Astrocyte (in vitro differentiated cells and primary cell): ENCODE results near the gene NRDC. TPM values are rescaled to one million over a fixed set of nuclear protein-coding genes. Genes with fewer than 3 reads are reported as not detected.
A peak's percentile ranks its signal among the peaks of the same experiment; 100 is the strongest.
"Not testable (repeated sequence)": the region's sequence is repeated elsewhere in the genome, so short reads cannot be mapped to it uniquely, and the experiment has no call there.

Source experiments
- DNase-seq: peaks from one replicate; pipeline ENCODE4 v3.0.0-alpha.2; 2010; ENCODE audit warnings: low read depth
- FAIRE-seq: peaks from 2 replicates; lab custom pipeline; 2011; peaks lifted over from hg19 to GRCh38; lab: Jason Lieb, UNC
- H2AFZ ChIP-seq: 2 replicates; pipeline ENCODE4 v1.6.0; 2012; ENCODE audit warnings: low read depth, low read length, inconsistent platforms
- H3K27ac ChIP-seq: 2 replicates; pipeline ENCODE4 v1.5.1; 2011; ENCODE audit warnings: low read depth, low read length, inconsistent platforms
- H3K27me3 ChIP-seq: 2 replicates; pipeline ENCODE4 v1.6.0; 2011; ENCODE audit warnings: low read length, inconsistent platforms; ENCODE audit not compliant: insufficient read depth
- H3K36me3 ChIP-seq: 2 replicates; pipeline ENCODE4 v1.5.1; 2011; ENCODE audit warnings: low read length, inconsistent platforms; ENCODE audit not compliant: insufficient read depth
- H3K4me1 ChIP-seq: 2 replicates; pipeline ENCODE4 v1.5.1; 2011; ENCODE audit warnings: low read length, inconsistent platforms; ENCODE audit not compliant: insufficient read depth
- H3K4me2 ChIP-seq: 2 replicates; pipeline ENCODE4 v1.6.0; 2012; ENCODE audit warnings: low read length, inconsistent platforms
- H3K4me3 ChIP-seq: 2 replicates; pipeline ENCODE4 v1.5.1; 2011; ENCODE audit warnings: low read depth, mild to moderate bottlenecking, low read length, inconsistent platforms; ENCODE audit not compliant: insufficient read depth
- H3K79me2 ChIP-seq: 2 replicates; pipeline ENCODE4 v1.6.0; 2012; ENCODE audit warnings: mild to moderate bottlenecking, low read length, inconsistent platforms; ENCODE audit not compliant: insufficient read depth
- H3K9ac ChIP-seq: 2 replicates; pipeline ENCODE4 v1.6.0; 2012; ENCODE audit warnings: mild to moderate bottlenecking, low read length, inconsistent platforms
- H3K9me3 ChIP-seq: 2 replicates; pipeline ENCODE4 v1.5.1; 2012; ENCODE audit warnings: low read depth, mild to moderate bottlenecking, low read length, inconsistent platforms; ENCODE audit not compliant: insufficient read depth
- H4K20me1 ChIP-seq: 2 replicates; pipeline ENCODE4 v1.6.0; 2012; ENCODE audit warnings: low read length, inconsistent platforms; ENCODE audit not compliant: insufficient read depth
- H3K27ac Mint-ChIP-seq: one replicate; pipeline ENCODE4 v1.8.0; 2021; ENCODE audit warnings: mild to moderate bottlenecking, mixed read lengths; ENCODE audit not compliant: unreplicated experiment
- H3K27me3 Mint-ChIP-seq: one replicate; pipeline ENCODE4 v1.8.0; 2021; ENCODE audit warnings: low read depth, mixed read lengths; ENCODE audit not compliant: unreplicated experiment
- H3K36me3 Mint-ChIP-seq: one replicate; pipeline ENCODE4 v1.8.0; 2021; ENCODE audit warnings: low read depth, mixed read lengths; ENCODE audit not compliant: unreplicated experiment
- H3K4me1 Mint-ChIP-seq: one replicate; pipeline ENCODE4 v1.8.0; 2021; ENCODE audit warnings: low read depth, mixed read lengths; ENCODE audit not compliant: unreplicated experiment
- H3K4me3 Mint-ChIP-seq: one replicate; pipeline ENCODE4 v1.8.0; 2021; ENCODE audit warnings: mild to moderate bottlenecking, moderate library complexity, mixed read lengths; ENCODE audit not compliant: unreplicated experiment
- H3K9me3 Mint-ChIP-seq: one replicate; pipeline ENCODE4 v1.8.0; 2021; ENCODE audit warnings: mild to moderate bottlenecking, mixed read lengths; ENCODE audit not compliant: unreplicated experiment
- CTCF ChIP-seq: IDR thresholded peaks from 2 replicates; pipeline ENCODE4 v1.5.1; 2011; ENCODE audit warnings: low read depth, mild to moderate bottlenecking, inconsistent platforms, low read length, moderate library complexity; ENCODE audit not compliant: insufficient read depth
- EZH2 ChIP-seq: IDR thresholded peaks from 2 replicates; pipeline ENCODE4 v1.6.1; 2012; ENCODE audit warnings: mild to moderate bottlenecking, low read length, inconsistent platforms; ENCODE audit not compliant: insufficient read depth
- total RNA-seq: library from RNA; stranded (reverse); gene quantifications from 2 replicates; pipeline ENCODE4 v1.2.1, GENCODE V29; 2021

The NRDC gene
- total RNA-seq, 1 donor from 2014 or later, result 170 TPM

GRCh38 chr1:51898090-51898734 is 19.7 kb upstream of the NRDC start:
- H3K9me3 Mint-ChIP-seq, result peaks cover 4% of the 10 kb centered on the region
- H3K4me3 Mint-ChIP-seq, result peak overlapping the region; percentile 15
- no peaks in the 10 kb centered on the region for H3K27me3 Mint-ChIP-seq
- peaks cover 21% of the 10 kb centered on the region for H3K4me1 ChIP-seq
- H3K4me2 ChIP-seq, result peak overlapping the region; percentile 86
- H2AFZ ChIP-seq, result peak overlapping the region; percentile 37
- peak overlapping the region; percentile 100 for H3K27ac Mint-ChIP-seq
- DNase-seq, result peak; percentile 93
- TF ChIP-seq EZH2 (no peak), CTCF (no peak)
- no peaks in the 10 kb centered on the region for H4K20me1 ChIP-seq
- H3K9me3 ChIP-seq, result no peaks in the 10 kb centered on the region
- peak overlapping the region; percentile 87 for H3K9ac ChIP-seq
- H3K27ac ChIP-seq, result peak overlapping the region; percentile 98
- no peaks in the 10 kb centered on the region for H3K36me3 ChIP-seq
- H3K36me3 Mint-ChIP-seq, result peaks cover 2% of the 10 kb centered on the region
- H3K4me1 Mint-ChIP-seq, result peaks cover 31% of the 10 kb centered on the region
- no peak for FAIRE-seq
- H3K79me2 ChIP-seq, result no peaks in the 10 kb centered on the region
- peak overlapping the region; percentile 34 for H3K4me3 ChIP-seq
- no peaks in the 10 kb centered on the region for H3K27me3 ChIP-seq

GRCh38 chr1:51897699-51898031 is 19.1 kb upstream of the NRDC start:
- peaks cover 21% of the 10 kb centered on the region for H3K4me1 ChIP-seq
- no peaks in the 10 kb centered on the region for H4K20me1 ChIP-seq
- Mint-ChIP-seq H3K4me3 (peak overlapping the region; percentile 12), H3K36me3 (peaks cover 2% of the 10 kb centered on the region), H3K9me3 (peaks cover 4% of the 10 kb centered on the region), H3K4me1 (peaks cover 31% of the 10 kb centered on the region), H3K27ac (peak overlapping the region; percentile 100), H3K27me3 (no peaks in the 10 kb centered on the region)
- peak overlapping the region; percentile 87 for H3K9ac ChIP-seq
- H3K27ac ChIP-seq, result peak overlapping the region; percentile 98
- H3K9me3 ChIP-seq, result no peaks in the 10 kb centered on the region
- DNase-seq (peak; percentile 91), FAIRE-seq (peak; percentile 89)
- no peaks in the 10 kb centered on the region for H3K27me3 ChIP-seq
- H3K36me3 ChIP-seq, result no peaks in the 10 kb centered on the region
- H3K4me3 ChIP-seq, result peak overlapping the region; percentile 47
- H2AFZ ChIP-seq, result no peak overlapping the region
- TF ChIP-seq EZH2 (no peak), CTCF (no peak)
- peak overlapping the region; percentile 86 for H3K4me2 ChIP-seq
- H3K79me2 ChIP-seq, result no peaks in the 10 kb centered on the region

GRCh38 chr1:51894748-51895147 is 16.2 kb upstream of the NRDC start:
- H3K36me3 ChIP-seq, H3K9ac ChIP-seq, FAIRE-seq, H3K27ac Mint-ChIP-seq, H3K9me3 ChIP-seq, DNase-seq, H4K20me1 ChIP-seq, H2AFZ ChIP-seq, H3K4me3 ChIP-seq, H3K27ac ChIP-seq, H3K27me3 Mint-ChIP-seq, H3K36me3 Mint-ChIP-seq, H3K27me3 ChIP-seq, H3K9me3 Mint-ChIP-seq, H3K4me3 Mint-ChIP-seq, H3K4me2 ChIP-seq, H3K79me2 ChIP-seq: not testable (repeated sequence)
- peaks cover 29% of the 10 kb centered on the region for H3K4me1 Mint-ChIP-seq
- peaks cover 21% of the 10 kb centered on the region for H3K4me1 ChIP-seq
